ENCODE data around the gene DUSP2. TPM values are rescaled to one million over a fixed set of nuclear protein-coding genes. Genes with fewer than 3 reads are reported as not detected.
A peak's percentile ranks its signal among the peaks of the same experiment; 100 is the strongest.

The DUSP2 gene
- total and polyA plus RNA-seq, 10 of the 15 experiments (the other 5 are each of a cell fraction or from before 2014, with no cell fraction given) = 9.7 to 212 (median 57.2) TPM

DNA sequence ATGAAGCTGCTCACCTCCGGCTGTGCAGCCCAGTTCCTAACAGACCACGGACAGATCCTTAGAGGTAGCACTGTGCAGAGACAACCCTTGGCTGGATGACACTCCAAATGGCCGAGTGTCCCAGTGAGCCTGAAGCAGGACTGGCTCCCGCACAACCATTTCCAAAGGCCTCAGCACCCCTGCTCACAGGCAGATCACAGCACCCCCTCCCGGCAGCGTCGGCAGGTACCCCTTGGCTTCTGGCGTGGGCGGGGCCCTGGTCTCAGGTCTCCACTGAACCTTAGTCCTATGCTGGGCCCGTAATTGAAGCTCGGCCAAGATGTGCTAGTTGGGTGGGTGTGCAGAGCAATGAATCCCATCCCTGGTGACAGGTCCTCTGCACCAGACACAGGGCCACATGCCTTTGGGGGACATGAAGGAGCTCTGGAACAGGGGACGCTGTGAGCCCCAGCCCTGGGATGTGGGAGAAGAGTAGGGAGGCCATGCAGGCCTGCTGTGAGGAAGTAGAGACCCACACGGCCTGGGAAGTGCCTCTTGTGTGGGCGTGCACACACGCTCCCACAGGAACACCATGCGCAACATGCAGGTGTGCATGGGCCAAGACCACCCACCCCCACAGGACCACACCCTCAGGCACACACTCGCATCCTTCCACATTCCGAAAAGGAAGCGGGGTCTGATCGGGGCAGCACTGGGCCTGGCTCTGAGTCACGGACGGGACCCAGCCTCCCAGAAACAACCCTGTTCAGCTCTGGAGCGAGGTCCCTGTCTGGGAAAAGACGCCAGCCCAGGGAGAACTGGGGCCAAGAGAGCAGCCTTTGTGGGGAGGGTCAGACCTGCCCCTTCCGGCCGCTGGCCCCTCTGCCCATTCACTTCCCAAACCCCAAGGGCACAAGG, 2.8 kb downstream of the DUSP2 start (continued):
- TF ChIP-seq, protein P1, sequence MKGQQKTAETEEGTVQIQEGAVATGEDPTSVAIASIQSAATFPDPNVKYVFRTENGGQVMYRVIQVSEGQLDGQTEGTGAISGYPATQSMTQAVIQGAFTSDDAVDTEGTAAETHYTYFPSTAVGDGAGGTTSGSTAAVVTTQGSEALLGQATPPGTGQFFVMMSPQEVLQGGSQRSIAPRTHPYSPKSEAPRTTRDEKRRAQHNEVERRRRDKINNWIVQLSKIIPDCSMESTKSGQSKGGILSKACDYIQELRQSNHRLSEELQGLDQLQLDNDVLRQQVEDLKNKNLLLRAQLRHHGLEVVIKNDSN (IDR thresholded peaks at IDR 0.05; ENCODE audit: borderline replicate concordance, extremely low read length, insufficient read depth, low read depth, low read length) = no peak
- TF ChIP-seq HCFC1 (IDR thresholded peaks at IDR 0.05; ENCODE audit: low read length) (peak; percentile 25), FOS (IDR thresholded peaks at IDR 0.05; ENCODE audit: borderline replicate concordance, extremely low read depth, insufficient read length) (no peak), STAT1 (conservative IDR thresholded peaks at IDR 0.05) (no peak), SREBF2 (IDR thresholded peaks at IDR 0.05; ENCODE audit: low read length) (no peak), BMI1 (IDR thresholded peaks at IDR 0.05; ENCODE audit: borderline replicate concordance) (peak; percentile 63; the same call in 1 of the 2 replicates), DPF2 (IDR thresholded peaks at IDR 0.05) (peak; percentile 38; the same call in 1 of the 2 replicates), EED (IDR thresholded peaks at IDR 0.05; ENCODE audit: low read depth) (peak; percentile 65), NRF1 (conservative IDR thresholded peaks at IDR 0.05; ENCODE audit: low read depth, low read length) (no peak; the same call in 1 of the 2 replicates), RUNX3 (IDR thresholded peaks at IDR 0.05; ENCODE audit: low read length) (no peak), SRF (IDR thresholded peaks at IDR 0.05; ENCODE audit: low read depth in 2 of 2, low read length in 2 of 2) (no peak), RELA (IDR thresholded peaks at IDR 0.05; ENCODE audit: borderline replicate concordance, partially characterized antibody) (peak; percentile 50)
- TF ChIP-seq, protein P2, sequence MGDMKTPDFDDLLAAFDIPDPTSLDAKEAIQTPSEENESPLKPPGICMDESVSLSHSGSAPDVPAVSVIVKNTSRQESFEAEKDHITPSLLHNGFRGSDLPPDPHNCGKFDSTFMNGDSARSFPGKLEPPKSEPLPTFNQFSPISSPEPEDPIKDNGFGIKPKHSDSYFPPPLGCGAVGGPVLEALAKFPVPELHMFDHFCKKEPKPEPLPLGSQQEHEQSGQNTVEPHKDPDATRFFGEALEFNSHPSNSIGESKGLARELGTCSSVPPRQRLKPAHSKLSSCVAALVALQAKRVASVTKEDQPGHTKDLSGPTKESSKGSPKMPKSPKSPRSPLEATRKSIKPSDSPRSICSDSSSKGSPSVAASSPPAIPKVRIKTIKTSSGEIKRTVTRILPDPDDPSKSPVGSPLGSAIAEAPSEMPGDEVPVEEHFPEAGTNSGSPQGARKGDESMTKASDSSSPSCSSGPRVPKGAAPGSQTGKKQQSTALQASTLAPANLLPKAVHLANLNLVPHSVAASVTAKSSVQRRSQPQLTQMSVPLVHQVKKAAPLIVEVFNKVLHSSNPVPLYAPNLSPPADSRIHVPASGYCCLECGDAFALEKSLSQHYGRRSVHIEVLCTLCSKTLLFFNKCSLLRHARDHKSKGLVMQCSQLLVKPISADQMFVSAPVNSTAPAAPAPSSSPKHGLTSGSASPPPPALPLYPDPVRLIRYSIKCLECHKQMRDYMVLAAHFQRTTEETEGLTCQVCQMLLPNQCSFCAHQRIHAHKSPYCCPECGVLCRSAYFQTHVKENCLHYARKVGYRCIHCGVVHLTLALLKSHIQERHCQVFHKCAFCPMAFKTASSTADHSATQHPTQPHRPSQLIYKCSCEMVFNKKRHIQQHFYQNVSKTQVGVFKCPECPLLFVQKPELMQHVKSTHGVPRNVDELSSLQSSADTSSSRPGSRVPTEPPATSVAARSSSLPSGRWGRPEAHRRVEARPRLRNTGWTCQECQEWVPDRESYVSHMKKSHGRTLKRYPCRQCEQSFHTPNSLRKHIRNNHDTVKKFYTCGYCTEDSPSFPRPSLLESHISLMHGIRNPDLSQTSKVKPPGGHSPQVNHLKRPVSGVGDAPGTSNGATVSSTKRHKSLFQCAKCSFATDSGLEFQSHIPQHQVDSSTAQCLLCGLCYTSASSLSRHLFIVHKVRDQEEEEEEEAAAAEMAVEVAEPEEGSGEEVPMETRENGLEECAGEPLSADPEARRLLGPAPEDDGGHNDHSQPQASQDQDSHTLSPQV (IDR thresholded peaks at IDR 0.05) = no peak
- TF ChIP-seq, protein P3, sequence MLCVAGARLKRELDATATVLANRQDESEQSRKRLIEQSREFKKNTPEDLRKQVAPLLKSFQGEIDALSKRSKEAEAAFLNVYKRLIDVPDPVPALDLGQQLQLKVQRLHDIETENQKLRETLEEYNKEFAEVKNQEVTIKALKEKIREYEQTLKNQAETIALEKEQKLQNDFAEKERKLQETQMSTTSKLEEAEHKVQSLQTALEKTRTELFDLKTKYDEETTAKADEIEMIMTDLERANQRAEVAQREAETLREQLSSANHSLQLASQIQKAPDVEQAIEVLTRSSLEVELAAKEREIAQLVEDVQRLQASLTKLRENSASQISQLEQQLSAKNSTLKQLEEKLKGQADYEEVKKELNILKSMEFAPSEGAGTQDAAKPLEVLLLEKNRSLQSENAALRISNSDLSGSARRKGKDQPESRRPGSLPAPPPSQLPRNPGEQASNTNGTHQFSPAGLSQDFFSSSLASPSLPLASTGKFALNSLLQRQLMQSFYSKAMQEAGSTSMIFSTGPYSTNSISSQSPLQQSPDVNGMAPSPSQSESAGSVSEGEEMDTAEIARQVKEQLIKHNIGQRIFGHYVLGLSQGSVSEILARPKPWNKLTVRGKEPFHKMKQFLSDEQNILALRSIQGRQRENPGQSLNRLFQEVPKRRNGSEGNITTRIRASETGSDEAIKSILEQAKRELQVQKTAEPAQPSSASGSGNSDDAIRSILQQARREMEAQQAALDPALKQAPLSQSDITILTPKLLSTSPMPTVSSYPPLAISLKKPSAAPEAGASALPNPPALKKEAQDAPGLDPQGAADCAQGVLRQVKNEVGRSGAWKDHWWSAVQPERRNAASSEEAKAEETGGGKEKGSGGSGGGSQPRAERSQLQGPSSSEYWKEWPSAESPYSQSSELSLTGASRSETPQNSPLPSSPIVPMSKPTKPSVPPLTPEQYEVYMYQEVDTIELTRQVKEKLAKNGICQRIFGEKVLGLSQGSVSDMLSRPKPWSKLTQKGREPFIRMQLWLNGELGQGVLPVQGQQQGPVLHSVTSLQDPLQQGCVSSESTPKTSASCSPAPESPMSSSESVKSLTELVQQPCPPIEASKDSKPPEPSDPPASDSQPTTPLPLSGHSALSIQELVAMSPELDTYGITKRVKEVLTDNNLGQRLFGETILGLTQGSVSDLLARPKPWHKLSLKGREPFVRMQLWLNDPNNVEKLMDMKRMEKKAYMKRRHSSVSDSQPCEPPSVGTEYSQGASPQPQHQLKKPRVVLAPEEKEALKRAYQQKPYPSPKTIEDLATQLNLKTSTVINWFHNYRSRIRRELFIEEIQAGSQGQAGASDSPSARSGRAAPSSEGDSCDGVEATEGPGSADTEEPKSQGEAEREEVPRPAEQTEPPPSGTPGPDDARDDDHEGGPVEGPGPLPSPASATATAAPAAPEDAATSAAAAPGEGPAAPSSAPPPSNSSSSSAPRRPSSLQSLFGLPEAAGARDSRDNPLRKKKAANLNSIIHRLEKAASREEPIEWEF (IDR thresholded peaks at IDR 0.05; ENCODE audit: insufficient replicate concordance, low read depth, low read length) = no peak
- TF ChIP-seq, protein P4, sequence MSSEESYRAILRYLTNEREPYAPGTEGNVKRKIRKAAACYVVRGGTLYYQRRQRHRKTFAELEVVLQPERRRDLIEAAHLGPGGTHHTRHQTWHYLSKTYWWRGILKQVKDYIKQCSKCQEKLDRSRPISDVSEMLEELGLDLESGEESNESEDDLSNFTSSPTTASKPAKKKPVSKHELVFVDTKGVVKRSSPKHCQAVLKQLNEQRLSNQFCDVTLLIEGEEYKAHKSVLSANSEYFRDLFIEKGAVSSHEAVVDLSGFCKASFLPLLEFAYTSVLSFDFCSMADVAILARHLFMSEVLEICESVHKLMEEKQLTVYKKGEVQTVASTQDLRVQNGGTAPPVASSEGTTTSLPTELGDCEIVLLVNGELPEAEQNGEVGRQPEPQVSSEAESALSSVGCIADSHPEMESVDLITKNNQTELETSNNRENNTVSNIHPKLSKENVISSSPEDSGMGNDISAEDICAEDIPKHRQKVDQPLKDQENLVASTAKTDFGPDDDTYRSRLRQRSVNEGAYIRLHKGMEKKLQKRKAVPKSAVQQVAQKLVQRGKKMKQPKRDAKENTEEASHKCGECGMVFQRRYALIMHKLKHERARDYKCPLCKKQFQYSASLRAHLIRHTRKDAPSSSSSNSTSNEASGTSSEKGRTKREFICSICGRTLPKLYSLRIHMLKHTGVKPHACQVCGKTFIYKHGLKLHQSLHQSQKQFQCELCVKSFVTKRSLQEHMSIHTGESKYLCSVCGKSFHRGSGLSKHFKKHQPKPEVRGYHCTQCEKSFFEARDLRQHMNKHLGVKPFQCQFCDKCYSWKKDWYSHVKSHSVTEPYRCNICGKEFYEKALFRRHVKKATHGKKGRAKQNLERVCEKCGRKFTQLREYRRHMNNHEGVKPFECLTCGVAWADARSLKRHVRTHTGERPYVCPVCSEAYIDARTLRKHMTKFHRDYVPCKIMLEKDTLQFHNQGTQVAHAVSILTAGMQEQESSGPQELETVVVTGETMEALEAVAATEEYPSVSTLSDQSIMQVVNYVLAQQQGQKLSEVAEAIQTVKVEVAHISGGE (CRISPR knock-in tag; IDR thresholded peaks at IDR 0.05) = peak; percentile 38; the same call in 1 of the 2 replicates

Measured in GM12878 (cell line).